ENCODE measurements around the gene DHX34.

Gene DHX34

GRCh38 chr19:47422417-47423163, 73.5 kb downstream of the DHX34 start:
- no peak for TF ChIP-seq CTCF (IDR thresholded peaks at IDR 0.05; ENCODE audit: borderline replicate concordance, control extremely low read depth, extremely low read depth, insufficient read depth, missing control alignments)
- DNase-seq (ENCODE audit: low spot score), result no peak
- in situ Hi-C loops (cut with MboI; ENCODE audit: low sequenced_read_pairs, unreplicated experiment), result no loop called here

- DNase-seq (ENCODE audit: low spot score), result no peak
- TF ChIP-seq CTCF (IDR thresholded peaks at IDR 0.05; ENCODE audit: borderline replicate concordance, control extremely low read depth, extremely low read depth, insufficient read depth, missing control alignments), result no peak
- in situ Hi-C loops (cut with MboI; ENCODE audit: low sequenced_read_pairs, unreplicated experiment), result no loop called here
Observed at GRCh38 chr19:47423203-47423882, 74.2 kb downstream of the DHX34 start.

- peak; percentile 83 for DNase-seq (ENCODE audit: low spot score)
- in situ Hi-C loops (cut with MboI; ENCODE audit: low sequenced_read_pairs, unreplicated experiment), result no loop called here
- TF ChIP-seq CTCF (IDR thresholded peaks at IDR 0.05; ENCODE audit: borderline replicate concordance, control extremely low read depth, extremely low read depth, insufficient read depth, missing control alignments), result peak; percentile 79
Observed at GRCh38 chr19:47427241-47428176, 78.4 kb downstream of the DHX34 start.

- no peak for TF ChIP-seq CTCF (IDR thresholded peaks at IDR 0.05; ENCODE audit: borderline replicate concordance, control extremely low read depth, extremely low read depth, insufficient read depth, missing control alignments)
- in situ Hi-C loops (cut with MboI; ENCODE audit: low sequenced_read_pairs, unreplicated experiment), result no loop called here
- DNase-seq (ENCODE audit: low spot score), result peak; percentile 92
Observed at GRCh38 chr19:47428177-47428894, 79.2 kb downstream of the DHX34 start.

GRCh38 chr19:47429140-47429793, 80.2 kb downstream of the DHX34 start:
- in situ Hi-C loops (cut with MboI; ENCODE audit: low sequenced_read_pairs, unreplicated experiment), result no loop called here
- no peak for TF ChIP-seq CTCF (IDR thresholded peaks at IDR 0.05; ENCODE audit: borderline replicate concordance, control extremely low read depth, extremely low read depth, insufficient read depth, missing control alignments)
- DNase-seq (ENCODE audit: low spot score), result no peak
